Testis (tissue), 3 donors: ENCODE results near the gene CNKSR3. TPM values are rescaled to one million over a fixed set of nuclear protein-coding genes. Genes with fewer than 3 reads are reported as not detected.

ENCODE experiments used
- DNase-seq: peaks from one replicate; pipeline ENCODE4 v3.0.0-alpha.2; 2019
- H3K27ac ChIP-seq, 2 donors: fragments of 200-600 bp; sonication (generic); one replicate each; pipeline ENCODE4 v1.5.1; 2019
- H3K27me3 ChIP-seq: fragments of 200-600 bp; sonication (generic); one replicate; pipeline ENCODE4 v1.5.1; 2019
- H3K36me3 ChIP-seq: fragments of 200-600 bp; sonication (generic); one replicate; pipeline ENCODE4 v1.5.1; 2017; ENCODE audit warnings: low read depth; ENCODE audit errors: missing control alignments
- H3K4me1 ChIP-seq: fragments of 200-600 bp; sonication (generic); one replicate; pipeline ENCODE4 v1.5.1; 2019
- H3K4me3 ChIP-seq, 2 donors: fragments of 200-600 bp; sonication (generic); one replicate each; pipeline ENCODE4 v1.5.1; 2017 to 2019
- H3K9me3 ChIP-seq: fragments of 200-600 bp; sonication (generic); one replicate; pipeline ENCODE4 v1.5.1; 2017
- CTCF ChIP-seq, 3 experiments: fragments of 450-650 bp in 2 of 3; fragments of 200-600 bp in 1 of 3; sonication (generic) in 1 of 3; IDR thresholded peaks; one replicate each; pipeline ENCODE4 v1.5.1; 2016 to 2019; ENCODE audit warnings: antibody characterized with exemption in 3 of 3, mild to moderate bottlenecking in 2 of 3, moderate library complexity in 1 of 3
- POLR2A ChIP-seq: fragments of 450-650 bp; IDR thresholded peaks from one replicate; pipeline ENCODE4 v1.6.1; 2017; ENCODE audit warnings: antibody characterized with exemption, mild to moderate bottlenecking, moderate library complexity
- WGBS, 2 donors: methylation state at CpG; one replicate each; pipeline ENCODE4 v1.1.5; 2018; 5-methylcytosine and 5-hydroxymethylcytosine counted together
- intact Hi-C: fragments of 100-400 bp; cut with DNase I; formaldehyde crosslinking; loops from one replicate; pipeline ENCODE4 v1.15.1; 2023; ENCODE audit warnings: low total_unique reads
- polyA plus RNA-seq: library from polyadenylated mRNA; stranded (reverse); fragments of 350-450 nt; fragmentation: Illumina TruSeq; extraction: RNeasy Lipid Tissue Mini Kit (QIAGEN cat#74804); gene quantifications from one replicate; pipeline ENCODE4 v1.2.3, GENCODE V29; 2014; ENCODE audit warnings: low read depth, low replicate concordance; ENCODE audit not compliant: insufficient read depth
- small RNA-seq, 2 donors: library from RNA; depleted of rRNA; stranded (forward); fragments of <200 nt; gene quantifications; one replicate each; pipeline ENCODE3, GENCODE V24; 2016
- total RNA-seq, 2 donors: library from RNA; depleted of rRNA; stranded (reverse); fragments of >200 nt; gene quantifications; one replicate each; pipeline ENCODE4 v1.2.3, GENCODE V29; 2016

The CNKSR3 gene
- total and polyA plus RNA-seq, 3 donors from 2014 or later = 26.0 to 28.7 (median 26.0) TPM

- no peaks in the 10 kb centered on the region for H3K36me3 ChIP-seq
- no peak overlapping the region for H3K27ac ChIP-seq
- 34 to 42% methylated on average over 16 of the region's 16 CpGs for whole genome bisulfite sequencing, 2 donors
- H3K9me3 ChIP-seq = no peaks in the 10 kb centered on the region
- DNase-seq = peak; percentile 61
- intact Hi-C loops = no loop called here
- H3K4me1 ChIP-seq = no peaks in the 10 kb centered on the region
- no peaks in the 10 kb centered on the region for H3K27me3 ChIP-seq
- peak in 2 of 3 experiments; percentile 33 to 55 for TF ChIP-seq CTCF (IDR thresholded peaks at IDR 0.05)
- no peak for TF ChIP-seq POLR2A
- H3K4me3 ChIP-seq = no peak overlapping the region
Observed at GRCh38 chr6:154343473-154344308, 166.8 kb downstream of the CNKSR3 start.

- intact Hi-C loops = no loop called here
- DNase-seq = no peak
- Histone ChIP-seq H3K27me3 (no peaks in the 10 kb centered on the region), H3K4me3 (no peak overlapping the region), H3K4me1 (no peaks in the 10 kb centered on the region), H3K27ac (no peak overlapping the region), H3K36me3 (no peaks in the 10 kb centered on the region), H3K9me3 (no peaks in the 10 kb centered on the region)
- TF ChIP-seq CTCF (IDR thresholded peaks at IDR 0.05) (no peak), POLR2A (no peak)
- WGBS, 2 donors = 79% methylated on average over 5 of the region's 5 CpGs
Observed at GRCh38 chr6:154341871-154342270, 168.6 kb downstream of the CNKSR3 start.

- intact Hi-C loops = no loop called here
- TF ChIP-seq POLR2A = no peak
- no peak for TF ChIP-seq CTCF (IDR thresholded peaks at IDR 0.05)
- Histone ChIP-seq H3K36me3 (no peaks in the 10 kb centered on the region), H3K4me1 (no peaks in the 10 kb centered on the region), H3K4me3 (no peak overlapping the region), H3K27me3 (no peaks in the 10 kb centered on the region), H3K27ac (no peak overlapping the region), H3K9me3 (no peaks in the 10 kb centered on the region)
- 66 to 78% methylated on average over 4 of the region's 4 CpGs for WGBS, 2 donors
- no peak for DNase-seq
Observed at GRCh38 chr6:154341336-154341735, 169.1 kb downstream of the CNKSR3 start.

Small RNA genes within 50 kb of the gene (small RNA-seq; reads per million reads assigned to genes)
- 0 reads per million in 2 donors for gene AL357075.2

Other genes starting within 250 kb of the CNKSR3 start
- 1 to 10 TPM; 3.6 to 4.8 TPM for gene IPCEF1, start 153.9 kb downstream of the CNKSR3 start, total RNA-seq
- 4.2 TPM for gene IPCEF1, start 153.9 kb downstream of the CNKSR3 start, polyA plus RNA-seq
- gene SCAF8, start 222.7 kb upstream of the CNKSR3 start, total RNA-seq = 10 to 100 TPM; 65.5 to 70.5 TPM
- 44.7 TPM for gene SCAF8, start 222.7 kb upstream of the CNKSR3 start, polyA plus RNA-seq